Measurements from ENCODE around the gene SUMF1.

- no peak for TF ChIP-seq CSDC2 (CRISPR knock-in tag; IDR thresholded peaks at IDR 0.05)
- no peak for TF ChIP-seq ZNF70 (CRISPR knock-in tag; IDR thresholded peaks at IDR 0.05)
- TF ChIP-seq OSR1 (CRISPR knock-in tag; IDR thresholded peaks at IDR 0.05), result no peak
- TF ChIP-seq ZFP3 (CRISPR knock-in tag; IDR thresholded peaks at IDR 0.05), result no peak
- TF ChIP-seq TOX (CRISPR knock-in tag; IDR thresholded peaks at IDR 0.05; ENCODE audit: borderline replicate concordance), result no peak
- no peak for TF ChIP-seq POU6F1 (CRISPR knock-in tag; IDR thresholded peaks at IDR 0.05; ENCODE audit: borderline replicate concordance, low read depth)
Measured at GRCh38 chr3:4408958-4409357, 58.1 kb downstream of the SUMF1 start.
